CD14-positive monocyte (primary cell): ENCODE results near the gene RASA2. TPM values are rescaled to one million over a fixed set of nuclear protein-coding genes. Genes with fewer than 3 reads are reported as not detected.
"Not testable (repeated sequence)": the region's sequence is repeated elsewhere in the genome, so short reads cannot be mapped to it uniquely, and the experiment has no call there.

Experiments
- DNase-seq, 3 donors: peaks; one replicate each; pipeline ENCODE4 v3.0.0-alpha.2; 2011 to 2022
- H2AFZ ChIP-seq: 2 replicates; pipeline ENCODE4 v1.6.0; 2012; ENCODE audit warnings: mild to moderate bottlenecking, low read depth, low read length, inconsistent platforms; ENCODE audit not compliant: insufficient read depth, poor library complexity, severe bottlenecking
- H3K27ac ChIP-seq, 2 donors: 1 replicate in 1 of 2; 2 replicates in 1 of 2; pipeline ENCODE4 v1.5.1; 2012 to 2013; ENCODE audit warnings: low read length in 2 of 2, control low read depth in 1 of 2, inconsistent platforms in 1 of 2, low read depth in 1 of 2, mild to moderate bottlenecking in 1 of 2
- H3K27me3 ChIP-seq, 2 donors: one replicate each; pipeline versions ENCODE4 v1.6.0 to v1.6.1; 2011 to 2013; ENCODE audit warnings: low read length in 2 of 2; ENCODE audit not compliant: control insufficient read depth in 2 of 2, insufficient read depth in 2 of 2
- H3K36me3 ChIP-seq, 2 donors: replicated peaks in 1 of 2; 1 replicate in 1 of 2; 2 replicates in 1 of 2; pipeline versions ENCODE4 v1.5.1 to v1.6.1; 2012 to 2013; ENCODE audit warnings: low read length in 2 of 2, control low read depth in 1 of 2, inconsistent platforms in 1 of 2, mild to moderate bottlenecking in 1 of 2; ENCODE audit not compliant: insufficient read depth in 2 of 2, control insufficient read depth in 1 of 2
- H3K4me1 ChIP-seq, 2 donors: 1 replicate in 1 of 2; 2 replicates in 1 of 2; pipeline versions ENCODE4 v1.5.1 to v1.6.1; 2012 to 2013; ENCODE audit warnings: low read length in 2 of 2, control low read depth in 1 of 2, inconsistent platforms in 1 of 2, mild to moderate bottlenecking in 1 of 2, moderate library complexity in 1 of 2; ENCODE audit not compliant: insufficient read depth in 2 of 2, control insufficient read depth in 1 of 2
- H3K4me2 ChIP-seq: replicated peaks from 2 replicates; pipeline ENCODE3; 2012; ENCODE audit warnings: low read length, moderate library complexity, mild to moderate bottlenecking; ENCODE audit not compliant: poor library complexity, severe bottlenecking; ENCODE audit errors: extremely low read depth
- H3K4me3 ChIP-seq, 3 experiments: fragments of 200-600 bp in 1 of 3; sonication (generic) in 1 of 3; replicated peaks in 1 of 3; 1 replicate in 2 of 3; 2 replicates in 1 of 3; pipeline ENCODE4 v1.5.1; 2011 to 2013; ENCODE audit warnings: low read length in 3 of 3, mild to moderate bottlenecking in 3 of 3, control low read depth in 2 of 3, low read depth in 2 of 3, inconsistent platforms in 1 of 3, moderate library complexity in 1 of 3
- H3K79me2 ChIP-seq: 2 replicates; pipeline ENCODE4 v1.6.0; 2012; ENCODE audit warnings: mild to moderate bottlenecking, control low read depth, inconsistent platforms, low read length, moderate library complexity; ENCODE audit not compliant: insufficient read depth
- H3K9ac ChIP-seq: 2 replicates; pipeline ENCODE4 v1.6.0; 2017; ENCODE audit warnings: low read length, mild to moderate bottlenecking; ENCODE audit not compliant: insufficient read depth, poor library complexity, severe bottlenecking
- H3K9me3 ChIP-seq, 2 donors: replicated peaks in 1 of 2; 1 replicate in 1 of 2; 2 replicates in 1 of 2; pipeline versions ENCODE4 v1.5.1 to v1.6.1; 2012 to 2013; ENCODE audit warnings: low read length in 2 of 2, control low read depth in 1 of 2; ENCODE audit not compliant: control insufficient read depth in 1 of 2, insufficient read depth in 1 of 2
- H4K20me1 ChIP-seq: 2 replicates; pipeline ENCODE4 v1.6.0; 2012; ENCODE audit warnings: mild to moderate bottlenecking, low read length, control low read depth, moderate library complexity; ENCODE audit not compliant: insufficient read depth
- H3K27ac Mint-ChIP-seq, 7 donors: one replicate each; pipeline ENCODE4 v1.8.0; 2020; ENCODE audit warnings: mild to moderate bottlenecking in 7 of 7, mixed read lengths in 7 of 7, moderate library complexity in 6 of 7, inconsistent platforms in 2 of 7
- H3K27me3 Mint-ChIP-seq, 3 donors: one replicate each; pipeline ENCODE4 v1.8.0; 2021 to 2022; ENCODE audit warnings: low read depth in 3 of 3, mild to moderate bottlenecking in 3 of 3, mixed read lengths in 3 of 3, moderate library complexity in 3 of 3, inconsistent platforms in 1 of 3
- H3K36me3 Mint-ChIP-seq, 2 donors: one replicate each; pipeline ENCODE4 v1.8.0; 2020; ENCODE audit warnings: mixed read lengths in 2 of 2, inconsistent platforms in 1 of 2, mild to moderate bottlenecking in 1 of 2
- H3K4me1 Mint-ChIP-seq: one replicate; pipeline ENCODE4 v1.8.0; 2020; ENCODE audit warnings: mild to moderate bottlenecking, mixed read lengths
- H3K4me3 Mint-ChIP-seq, 2 donors: one replicate each; pipeline ENCODE4 v1.8.0; 2020; ENCODE audit warnings: mild to moderate bottlenecking in 2 of 2, mixed read lengths in 2 of 2, moderate library complexity in 1 of 2
- H3K9me3 Mint-ChIP-seq, 7 donors: one replicate each; pipeline ENCODE4 v1.8.0; 2020 to 2022; ENCODE audit warnings: mixed read lengths in 7 of 7, mild to moderate bottlenecking in 6 of 7, moderate library complexity in 6 of 7, inconsistent platforms in 2 of 7
- whole genome bisulfite sequencing: methylation state at CpG from one replicate; pipeline ENCODE4 v1.1.5; 2013; ENCODE audit warnings: missing lambda C conversion rate; ENCODE audit not compliant: insufficient coverage; 5-methylcytosine and 5-hydroxymethylcytosine counted together
- intact Hi-C, 2 donors: fragments of 100-400 bp; cut with micrococcal nuclease; formaldehyde crosslinking; loops; one replicate each; pipeline versions ENCODE4 v1.15.0 to v1.15.1; 2023
- polyA plus RNA-seq, 3 donors: library from polyadenylated mRNA; depleted of rRNA in 1 of 3; unstranded in 2 of 3; stranded (reverse) in 1 of 3; fragments of 300-500 nt in 2 of 3; fragments of >200 nt in 1 of 3; fragmentation: Illumina TruSeq in 2 of 3; gene quantifications; 1 replicate in 2 of 3; 2 replicates in 1 of 3; pipeline ENCODE4 v1.2.3, GENCODE V29; 2012 to 2021
- TF ChIP-seq, protein P1 (sequence below): fragments of 200-600 bp; IDR thresholded peaks from one replicate; pipeline ENCODE4 v1.8.0; 2022; ENCODE audit warnings: antibody characterized with exemption, mild to moderate bottlenecking

RASA2 gene
- polyA plus RNA-seq, 3 donors, result 7.0 to 13.5 (median 8.8) TPM

- Mint-ChIP-seq H3K4me1 (peaks cover 33% of the 10 kb centered on the region), H3K27ac (peak overlapping the region in 1 of 7 donors; percentile 11), H3K36me3 (peaks cover 30 to 34% of the 10 kb centered on the region in 2 donors), H3K4me3 (no peak overlapping the region), H3K27me3 (no peaks in the 10 kb centered on the region), H3K9me3 (peaks cover 0 to 6% (median 2%) of the 10 kb centered on the region in 7 donors)
- no peak overlapping the region for H3K27ac ChIP-seq
- intact Hi-C loops, result no loop called here
- H3K9ac ChIP-seq, result no peak overlapping the region
- H3K4me3 ChIP-seq, result no peak overlapping the region
- no peaks in the 10 kb centered on the region for H3K9me3 ChIP-seq
- H3K79me2 ChIP-seq, result peaks cover 12% of the 10 kb centered on the region
- H3K36me3 ChIP-seq, result peaks cover 11 to 40% of the 10 kb centered on the region in 2 donors
- TF ChIP-seq, protein P1, sequence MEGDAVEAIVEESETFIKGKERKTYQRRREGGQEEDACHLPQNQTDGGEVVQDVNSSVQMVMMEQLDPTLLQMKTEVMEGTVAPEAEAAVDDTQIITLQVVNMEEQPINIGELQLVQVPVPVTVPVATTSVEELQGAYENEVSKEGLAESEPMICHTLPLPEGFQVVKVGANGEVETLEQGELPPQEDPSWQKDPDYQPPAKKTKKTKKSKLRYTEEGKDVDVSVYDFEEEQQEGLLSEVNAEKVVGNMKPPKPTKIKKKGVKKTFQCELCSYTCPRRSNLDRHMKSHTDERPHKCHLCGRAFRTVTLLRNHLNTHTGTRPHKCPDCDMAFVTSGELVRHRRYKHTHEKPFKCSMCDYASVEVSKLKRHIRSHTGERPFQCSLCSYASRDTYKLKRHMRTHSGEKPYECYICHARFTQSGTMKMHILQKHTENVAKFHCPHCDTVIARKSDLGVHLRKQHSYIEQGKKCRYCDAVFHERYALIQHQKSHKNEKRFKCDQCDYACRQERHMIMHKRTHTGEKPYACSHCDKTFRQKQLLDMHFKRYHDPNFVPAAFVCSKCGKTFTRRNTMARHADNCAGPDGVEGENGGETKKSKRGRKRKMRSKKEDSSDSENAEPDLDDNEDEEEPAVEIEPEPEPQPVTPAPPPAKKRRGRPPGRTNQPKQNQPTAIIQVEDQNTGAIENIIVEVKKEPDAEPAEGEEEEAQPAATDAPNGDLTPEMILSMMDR, result no peak
- no peak overlapping the region for H2AFZ ChIP-seq
- no peak for DNase-seq
- H3K27me3 ChIP-seq, result no peaks in the 10 kb centered on the region
- no peaks in the 10 kb centered on the region for H4K20me1 ChIP-seq
- peaks cover 19 to 31% of the 10 kb centered on the region in 2 donors for H3K4me1 ChIP-seq
- no peak overlapping the region for H3K4me2 ChIP-seq
- WGBS, result no CpG with 5 or more reads among the region's 1 CpG
Observed at GRCh38 chr3:141532609-141533008, 45.8 kb downstream of the RASA2 start.

- Mint-ChIP-seq H3K27ac (peak overlapping the region in 2 of 7 donors; percentile 49 to 59), H3K4me1 (peaks cover 24% of the 10 kb centered on the region), H3K36me3 (peaks cover 44 to 48% of the 10 kb centered on the region in 2 donors)
- H3K9ac ChIP-seq, H4K20me1 ChIP-seq, H3K9me3 Mint-ChIP-seq, intact Hi-C loops, H3K27me3 Mint-ChIP-seq, H3K4me2 ChIP-seq, H2AFZ ChIP-seq, H3K27ac ChIP-seq, DNase-seq, H3K27me3 ChIP-seq, H3K9me3 ChIP-seq, H3K4me3 Mint-ChIP-seq, H3K4me3 ChIP-seq, H3K79me2 ChIP-seq: not testable (repeated sequence)
- 100% methylated on average over 1 of the region's 6 CpGs for WGBS
- Histone ChIP-seq H3K36me3 (peaks cover 14 to 49% of the 10 kb centered on the region in 2 donors), H3K4me1 (peaks cover 6 to 12% of the 10 kb centered on the region in 2 donors)
Observed at GRCh38 chr3:141536017-141536416, 49.2 kb downstream of the RASA2 start.
